ENCODE data around the gene FOXP2. TPM values are rescaled to one million over a fixed set of nuclear protein-coding genes. Genes with fewer than 3 reads are reported as not detected.

The FOXP2 gene
- total RNA-seq, 1 donor from 2014 or later = 12.1 TPM

GRCh38 chr7:114663502-114663901 is 248.9 kb downstream of the FOXP2 start:
- Mint-ChIP-seq H3K36me3 (ENCODE audit: low read depth) (no peaks in the 10 kb centered on the region), H3K4me3 (ENCODE audit: unreplicated experiment) (no peak overlapping the region), H3K27ac (ENCODE audit: unreplicated experiment) (no peak overlapping the region), H3K27me3 (ENCODE audit: low read depth) (no peaks in the 10 kb centered on the region), H3K9me3 (ENCODE audit: low read depth) (peaks cover 7% of the 10 kb centered on the region), H3K4me1 (ENCODE audit: low read depth) (peaks cover 14% of the 10 kb centered on the region)
- DNase-seq (ENCODE audit: low spot score) = no peak
- peak; percentile 81 for TF ChIP-seq CTCF (IDR thresholded peaks at IDR 0.05)

DNA sequence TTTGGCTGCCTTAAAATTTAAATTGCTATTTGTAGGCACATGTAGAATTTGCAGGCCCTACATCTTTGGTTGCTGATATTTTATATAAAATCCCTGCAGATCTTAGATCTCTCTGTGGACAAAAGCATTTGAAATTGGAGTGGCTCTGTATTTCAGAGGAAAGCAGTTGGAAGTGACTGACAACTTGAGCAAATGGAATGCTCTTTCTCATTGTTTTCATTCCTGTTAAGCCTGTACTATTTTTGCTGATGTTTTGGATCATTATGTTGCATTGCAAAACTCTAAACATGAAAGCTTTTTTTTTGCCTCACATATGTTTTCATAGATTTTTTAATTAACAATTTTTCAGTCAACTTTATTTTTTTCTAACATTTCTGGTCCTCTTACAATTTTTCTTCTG is 256.1 kb downstream of the FOXP2 start:
- Mint-ChIP-seq H3K4me3 (ENCODE audit: unreplicated experiment) (no peak overlapping the region), H3K36me3 (ENCODE audit: low read depth) (no peaks in the 10 kb centered on the region), H3K27me3 (ENCODE audit: low read depth) (no peaks in the 10 kb centered on the region), H3K9me3 (ENCODE audit: low read depth) (peaks cover 7% of the 10 kb centered on the region), H3K4me1 (ENCODE audit: low read depth) (peaks cover 10% of the 10 kb centered on the region), H3K27ac (ENCODE audit: unreplicated experiment) (no peak overlapping the region)
- DNase-seq (ENCODE audit: low spot score) = no peak
- TF ChIP-seq CTCF (IDR thresholded peaks at IDR 0.05) = no peak

DNA sequence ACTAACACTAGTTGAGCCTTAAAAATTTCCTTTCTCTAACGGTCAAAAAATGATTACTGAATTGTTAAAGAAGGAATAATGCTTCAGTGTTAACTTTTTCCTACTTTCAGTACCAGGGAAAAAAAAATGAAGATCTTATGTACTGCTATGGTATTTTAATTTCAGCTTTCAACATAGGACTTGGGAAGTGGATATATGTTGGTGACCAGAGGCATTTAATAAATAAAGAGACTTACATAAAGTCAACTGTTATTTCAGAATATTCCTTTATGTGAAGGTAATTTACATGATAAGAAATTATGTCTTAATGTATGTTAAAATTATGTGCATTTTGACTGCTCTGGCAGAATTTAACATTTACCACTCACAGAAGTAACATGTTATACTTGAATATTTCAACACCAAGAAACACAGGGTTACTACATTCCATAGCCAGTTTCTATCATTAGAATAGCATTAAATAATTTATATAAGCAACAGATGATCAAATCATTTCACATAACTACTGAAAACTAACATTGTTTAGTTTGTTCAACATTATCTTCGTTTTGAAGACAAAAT is 257.0 kb downstream of the FOXP2 start:
- Mint-ChIP-seq H3K27me3 (ENCODE audit: low read depth) (no peaks in the 10 kb centered on the region), H3K36me3 (ENCODE audit: low read depth) (no peaks in the 10 kb centered on the region), H3K27ac (ENCODE audit: unreplicated experiment) (no peak overlapping the region), H3K4me3 (ENCODE audit: unreplicated experiment) (no peak overlapping the region), H3K4me1 (ENCODE audit: low read depth) (peaks cover 10% of the 10 kb centered on the region), H3K9me3 (ENCODE audit: low read depth) (peaks cover 7% of the 10 kb centered on the region)
- no peak for TF ChIP-seq CTCF (IDR thresholded peaks at IDR 0.05)
- no peak for DNase-seq (ENCODE audit: low spot score)

- no peaks in the 10 kb centered on the region for H3K27me3 Mint-ChIP-seq (ENCODE audit: low read depth)
- H3K27ac Mint-ChIP-seq (ENCODE audit: unreplicated experiment) = no peak overlapping the region
- no peak overlapping the region for H3K4me3 Mint-ChIP-seq (ENCODE audit: unreplicated experiment)
- no peak for TF ChIP-seq CTCF (IDR thresholded peaks at IDR 0.05)
- DNase-seq (ENCODE audit: low spot score) = no peak
- H3K4me1 Mint-ChIP-seq (ENCODE audit: low read depth) = no peaks in the 10 kb centered on the region
- H3K36me3 Mint-ChIP-seq (ENCODE audit: low read depth) = peaks cover 4% of the 10 kb centered on the region
- H3K9me3 Mint-ChIP-seq (ENCODE audit: low read depth) = no peaks in the 10 kb centered on the region
Observed at GRCh38 chr7:114678116-114678515, 263.5 kb downstream of the FOXP2 start.

DNA sequence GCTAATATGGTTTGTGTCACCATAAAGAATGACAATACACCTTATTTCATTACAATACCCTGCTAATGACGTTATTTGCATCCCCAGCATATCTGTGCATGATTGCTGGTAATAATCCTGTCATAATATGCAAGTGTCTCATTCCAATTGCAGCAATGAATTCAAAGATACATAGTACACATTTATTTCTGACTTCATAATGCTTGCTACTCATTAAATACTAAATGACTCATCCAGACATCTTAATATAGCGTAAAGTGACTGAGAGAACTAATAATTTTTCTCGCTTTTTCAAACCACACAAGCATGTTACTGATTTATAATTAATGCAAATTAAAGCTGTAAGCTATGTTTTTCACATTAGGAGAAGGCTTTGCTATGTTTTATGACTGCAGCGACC is 272.6 kb downstream of the FOXP2 start:
- TF ChIP-seq CTCF (IDR thresholded peaks at IDR 0.05) = no peak
- no peak overlapping the region for H3K4me3 Mint-ChIP-seq (ENCODE audit: unreplicated experiment)
- H3K4me1 Mint-ChIP-seq (ENCODE audit: low read depth) = no peaks in the 10 kb centered on the region
- H3K9me3 Mint-ChIP-seq (ENCODE audit: low read depth) = no peaks in the 10 kb centered on the region
- H3K27ac Mint-ChIP-seq (ENCODE audit: unreplicated experiment) = no peak overlapping the region
- DNase-seq (ENCODE audit: low spot score) = no peak
- H3K36me3 Mint-ChIP-seq (ENCODE audit: low read depth) = peaks cover 8% of the 10 kb centered on the region
- no peaks in the 10 kb centered on the region for H3K27me3 Mint-ChIP-seq (ENCODE audit: low read depth)

Measured in chondrocyte (in vitro differentiated cells).